Measurements from ENCODE around the gene CHKB.

DNA sequence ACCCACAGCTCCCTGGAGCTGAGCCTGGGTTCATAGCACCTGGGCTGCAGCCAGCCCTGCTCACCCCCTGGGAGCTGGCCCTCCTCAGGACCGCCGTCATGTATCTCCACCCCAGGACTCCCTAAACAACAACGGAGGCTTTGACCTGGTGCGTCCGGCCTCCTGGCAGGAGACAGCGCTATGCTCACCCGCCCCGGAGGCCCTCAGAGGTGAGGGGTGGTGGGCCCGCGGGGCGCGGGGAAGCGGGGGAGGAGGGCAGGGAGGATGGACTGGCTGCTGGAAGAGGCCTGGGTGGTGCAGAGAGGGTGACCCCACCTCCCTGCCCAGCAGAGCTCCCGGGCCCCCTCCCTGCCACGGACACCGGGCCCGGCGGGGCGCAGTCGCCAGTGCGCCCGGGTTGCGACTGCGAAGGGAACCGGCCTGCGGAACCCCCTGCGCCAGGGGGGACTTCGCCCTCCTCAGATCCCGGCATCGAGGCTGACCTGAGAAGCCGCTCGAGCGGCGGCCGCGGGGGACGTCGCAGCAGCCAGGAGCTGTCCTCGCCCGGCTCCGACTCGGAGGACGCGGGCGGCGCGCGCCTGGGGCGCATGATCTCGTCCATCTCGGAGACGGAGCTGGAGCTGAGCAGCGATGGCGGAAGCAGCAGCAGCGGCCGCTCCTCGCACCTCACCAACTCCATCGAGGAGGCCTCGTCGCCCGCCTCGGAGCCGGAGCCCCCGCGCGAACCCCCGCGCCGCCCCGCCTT lies 21.0 kb upstream of the CHKB start:
- TF ChIP-seq CTCF (IDR thresholded peaks at IDR 0.05) (no peak), POLR2A (IDR thresholded peaks at IDR 0.05) (no peak)
